ES-I3 (cell line): ENCODE results near the gene GARIN5B.

Experiments used
- H3K36me3 ChIP-seq: 2 replicates; pipeline ENCODE4 v1.6.1; 2013; ENCODE audit warnings: mild to moderate bottlenecking, low read length, control low read depth, moderate library complexity; ENCODE audit not compliant: insufficient read depth
- H3K4me1 ChIP-seq: 2 replicates; pipeline ENCODE4 v1.6.1; 2013; ENCODE audit warnings: mild to moderate bottlenecking, control low read depth, low read length; ENCODE audit not compliant: insufficient read depth
- H3K9ac ChIP-seq: 2 replicates; pipeline ENCODE4 v1.6.1; 2013; ENCODE audit warnings: low read depth, mild to moderate bottlenecking, low read length, moderate library complexity
- H3K9me3 ChIP-seq: 2 replicates; pipeline ENCODE4 v1.6.1; 2013; ENCODE audit warnings: mild to moderate bottlenecking, low read length, moderate library complexity; ENCODE audit not compliant: control insufficient read depth, insufficient read depth

The GARIN5B gene

GRCh38 chr19:55353803-55354697 lies 9.0 kb downstream of the GARIN5B start:
- Histone ChIP-seq H3K4me1 (peaks cover 17% of the 10 kb centered on the region; the same call in 1 of the 2 replicates), H3K36me3 (no peaks in the 10 kb centered on the region), H3K9ac (peak overlapping the region; percentile 80), H3K9me3 (no peaks in the 10 kb centered on the region)

GRCh38 chr19:55353356-55353802 lies 9.7 kb downstream of the GARIN5B start:
- H3K4me1 ChIP-seq: peaks cover 23% of the 10 kb centered on the region; the same call in 1 of the 2 replicates
- H3K36me3 ChIP-seq: no peaks in the 10 kb centered on the region
- H3K9me3 ChIP-seq: no peaks in the 10 kb centered on the region
- peak overlapping the region; percentile 80 for H3K9ac ChIP-seq

GRCh38 chr19:55352549-55353145 lies 10.4 kb downstream of the GARIN5B start:
- Histone ChIP-seq H3K9me3 (no peaks in the 10 kb centered on the region), H3K9ac (no peak overlapping the region), H3K36me3 (no peaks in the 10 kb centered on the region), H3K4me1 (peaks cover 29% of the 10 kb centered on the region; the same call in 1 of the 2 replicates)

- no peaks in the 10 kb centered on the region for H3K36me3 ChIP-seq
- peaks cover 29% of the 10 kb centered on the region; the same call in 1 of the 2 replicates for H3K4me1 ChIP-seq
- H3K9ac ChIP-seq: no peak overlapping the region
- no peaks in the 10 kb centered on the region for H3K9me3 ChIP-seq
These were observed 11.0 kb downstream of the GARIN5B start for GRCh38 chr19:55352040-55352439.

GRCh38 chr19:55350620-55351315 lies 12.3 kb downstream of the GARIN5B start:
- Histone ChIP-seq H3K9ac (no peak overlapping the region), H3K36me3 (no peaks in the 10 kb centered on the region), H3K4me1 (peaks cover 30% of the 10 kb centered on the region; the same call in 1 of the 2 replicates), H3K9me3 (no peaks in the 10 kb centered on the region)

- Histone ChIP-seq H3K36me3 (peaks cover 7% of the 10 kb centered on the region; the same call in 1 of the 2 replicates), H3K9me3 (no peaks in the 10 kb centered on the region), H3K9ac (0 out of 2 replicates have a peak overlapping the region, but pooled peaks have one; percentile 2), H3K4me1 (peaks cover 36% of the 10 kb centered on the region; the same call in 1 of the 2 replicates)
These were observed 14.6 kb downstream of the GARIN5B start for GRCh38 chr19:55348317-55349034.

GRCh38 chr19:55347442-55348009 lies 15.5 kb downstream of the GARIN5B start:
- peaks cover 29% of the 10 kb centered on the region; the same call in 1 of the 2 replicates for H3K4me1 ChIP-seq
- H3K36me3 ChIP-seq: peaks cover 9% of the 10 kb centered on the region; the same call in 1 of the 2 replicates
- no peak overlapping the region for H3K9ac ChIP-seq

GRCh38 chr19:55346725-55347441 lies 16.2 kb downstream of the GARIN5B start:
- no peaks in the 10 kb centered on the region for H3K9me3 ChIP-seq
- H3K4me1 ChIP-seq: peaks cover 29% of the 10 kb centered on the region; the same call in 1 of the 2 replicates
- peaks cover 9% of the 10 kb centered on the region; the same call in 1 of the 2 replicates for H3K36me3 ChIP-seq
- H3K9ac ChIP-seq: no peak overlapping the region

More at GRCh38 chr19:55347442-55348009, 15.5 kb downstream of the GARIN5B start:
- H3K9me3 ChIP-seq: no peaks in the 10 kb centered on the region

GRCh38 chr19:55345818-55346724 lies 17.0 kb downstream of the GARIN5B start:
- H3K9me3 ChIP-seq: no peaks in the 10 kb centered on the region
- H3K36me3 ChIP-seq: peaks cover 9% of the 10 kb centered on the region; the same call in 1 of the 2 replicates
- peaks cover 33% of the 10 kb centered on the region; the same call in 1 of the 2 replicates for H3K4me1 ChIP-seq
- no peak overlapping the region for H3K9ac ChIP-seq

GRCh38 chr19:55345101-55345817 lies 17.8 kb downstream of the GARIN5B start:
- H3K9ac ChIP-seq: no peak overlapping the region
- peaks cover 9% of the 10 kb centered on the region; the same call in 1 of the 2 replicates for H3K36me3 ChIP-seq
- H3K4me1 ChIP-seq: peaks cover 31% of the 10 kb centered on the region; the same call in 1 of the 2 replicates
- no peaks in the 10 kb centered on the region for H3K9me3 ChIP-seq

GRCh38 chr19:55344444-55344843 lies 18.6 kb downstream of the GARIN5B start:
- Histone ChIP-seq H3K4me1 (peaks cover 26% of the 10 kb centered on the region; the same call in 1 of the 2 replicates), H3K9ac (no peak overlapping the region), H3K9me3 (no peaks in the 10 kb centered on the region), H3K36me3 (peaks cover 9% of the 10 kb centered on the region; the same call in 1 of the 2 replicates)
